HAP-1 (cell line): ENCODE measurements around the gene SNAI3.
A peak's percentile ranks its signal among the peaks of the same experiment; 100 is the strongest.

Experiments used
- DNase-seq, 2 experiments: peaks; one replicate each; pipeline ENCODE4 v3.0.0-alpha.2; 2016 to 2020; ENCODE audit warnings: low spot score in 2 of 2
- H3K27me3 ChIP-seq: fragments of 250-450 bp; sonication (Bioruptor Pico); 2 replicates; pipeline ENCODE4 v1.5.1; 2020; ENCODE audit warnings: low read depth, mild to moderate bottlenecking, moderate library complexity
- H3K36me3 ChIP-seq: fragments of 250-450 bp; sonication (Bioruptor Pico); replicated peaks from 2 replicates; pipeline ENCODE4 v1.5.1; 2020; ENCODE audit warnings: mild to moderate bottlenecking
- H3K4me1 ChIP-seq: fragments of 250-450 bp; sonication (Bioruptor Pico); 2 replicates; pipeline ENCODE4 v1.5.1; 2020; ENCODE audit warnings: mild to moderate bottlenecking
- H3K4me3 ChIP-seq: fragments of 250-450 bp; sonication (Bioruptor Pico); 2 replicates; pipeline ENCODE4 v1.5.1; 2020; ENCODE audit warnings: mild to moderate bottlenecking, moderate library complexity
- H3K9me3 ChIP-seq: fragments of 250-450 bp; sonication (Bioruptor Pico); 2 replicates; pipeline ENCODE4 v1.5.1; 2020; ENCODE audit warnings: mild to moderate bottlenecking, moderate library complexity
- in situ Hi-C: fragments of 300-500 bp; cut with MboI; formaldehyde crosslinking; loops from 3 replicates; pipeline ENCODE4 v1.14.3; 2020; ENCODE audit warnings: low sequenced_read_pairs, inconsistent platforms, mixed read lengths

The SNAI3 gene

DNA sequence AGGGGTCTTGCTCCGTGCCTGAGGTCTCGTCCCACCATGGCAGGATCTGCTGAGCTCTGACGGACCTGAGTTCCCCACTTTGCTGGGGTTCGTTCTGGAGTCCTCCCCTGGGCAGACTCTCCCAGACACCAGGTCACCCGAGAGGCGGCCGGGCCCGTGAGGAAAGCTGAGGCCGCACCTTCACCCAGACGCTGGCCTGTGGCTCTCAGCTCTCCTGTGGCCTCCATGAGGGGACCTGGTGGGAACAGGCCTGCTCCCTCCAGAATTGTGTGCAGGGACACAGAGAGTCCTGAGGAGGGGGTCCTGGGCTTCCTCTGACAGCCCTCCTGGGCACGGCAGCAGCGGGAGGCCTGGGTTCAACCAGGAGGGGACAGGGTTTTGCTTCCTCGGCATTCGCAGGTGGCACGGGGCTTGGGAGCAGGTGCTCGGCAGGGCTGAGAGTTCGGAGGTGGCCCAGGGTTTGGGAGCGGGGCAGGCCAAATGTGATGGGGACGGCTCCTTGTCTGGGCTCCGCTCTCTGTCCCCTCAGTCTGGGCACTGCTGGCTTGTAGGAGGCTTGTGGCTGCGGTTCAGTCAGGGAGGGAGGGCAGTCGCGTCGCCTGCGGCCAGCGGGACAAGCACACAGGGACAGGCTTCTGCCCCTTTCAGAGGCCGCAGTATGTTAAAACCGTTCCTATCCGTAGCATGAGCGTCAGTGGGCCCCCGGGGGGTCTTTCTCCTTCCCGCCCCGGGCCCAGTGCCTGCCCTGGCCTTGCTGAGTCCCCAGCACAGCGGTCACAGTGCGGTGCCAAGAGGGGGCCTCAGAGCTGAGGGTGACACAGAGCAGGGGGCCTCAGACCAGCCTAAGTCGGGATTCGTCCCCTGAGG lies 8.1 kb upstream of the SNAI3 start:
- Histone ChIP-seq H3K4me1 (no peaks in the 10 kb centered on the region), H3K36me3 (peaks cover 13% of the 10 kb centered on the region), H3K27me3 (no peaks in the 10 kb centered on the region; the same call in 1 of the 2 replicates), H3K4me3 (no peak overlapping the region), H3K9me3 (no peaks in the 10 kb centered on the region)
- in situ Hi-C loops = no loop called here
- no peak for DNase-seq

DNA sequence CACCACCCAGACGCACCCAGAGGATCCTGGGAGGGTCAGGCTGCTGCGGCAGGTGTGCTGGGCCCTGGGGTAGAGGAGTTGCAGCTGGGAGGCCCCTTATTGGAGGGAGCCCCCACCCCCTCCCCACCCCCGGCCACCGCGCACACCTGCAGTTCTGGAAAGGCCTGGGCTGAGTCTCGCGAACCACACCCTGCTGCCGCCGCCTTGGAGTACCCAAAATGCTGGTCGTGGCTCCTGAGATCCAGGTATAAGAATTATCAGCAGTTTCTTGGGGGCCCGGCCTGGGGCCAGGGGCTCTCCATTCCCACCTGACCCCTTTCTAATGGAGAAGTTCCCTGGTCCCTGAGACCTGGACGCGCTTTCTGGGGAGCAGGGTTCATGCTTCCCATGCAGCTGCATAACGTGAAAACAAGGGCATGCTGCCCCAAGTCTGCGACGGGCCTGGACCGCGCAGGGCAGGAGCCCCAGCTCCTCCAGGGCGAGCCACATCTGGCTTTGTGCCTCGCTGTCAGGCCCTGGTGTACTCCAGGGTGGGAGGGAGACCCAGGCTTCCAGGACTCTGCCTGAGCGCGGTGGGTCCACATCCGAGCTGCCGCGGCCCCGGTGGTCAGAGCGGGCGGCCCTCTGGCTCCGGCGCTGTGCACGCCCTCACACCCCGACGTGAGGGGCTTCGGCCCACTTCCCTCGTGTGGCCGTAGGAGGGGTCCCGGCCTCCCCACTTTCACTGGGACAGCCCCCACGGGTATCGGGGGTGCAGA lies 7.3 kb upstream of the SNAI3 start:
- Histone ChIP-seq H3K27me3 (no peaks in the 10 kb centered on the region; the same call in 1 of the 2 replicates), H3K9me3 (no peaks in the 10 kb centered on the region), H3K4me3 (no peak overlapping the region), H3K36me3 (peaks cover 9% of the 10 kb centered on the region), H3K4me1 (no peaks in the 10 kb centered on the region)
- no peak for DNase-seq
- in situ Hi-C loops = no loop called here

DNA sequence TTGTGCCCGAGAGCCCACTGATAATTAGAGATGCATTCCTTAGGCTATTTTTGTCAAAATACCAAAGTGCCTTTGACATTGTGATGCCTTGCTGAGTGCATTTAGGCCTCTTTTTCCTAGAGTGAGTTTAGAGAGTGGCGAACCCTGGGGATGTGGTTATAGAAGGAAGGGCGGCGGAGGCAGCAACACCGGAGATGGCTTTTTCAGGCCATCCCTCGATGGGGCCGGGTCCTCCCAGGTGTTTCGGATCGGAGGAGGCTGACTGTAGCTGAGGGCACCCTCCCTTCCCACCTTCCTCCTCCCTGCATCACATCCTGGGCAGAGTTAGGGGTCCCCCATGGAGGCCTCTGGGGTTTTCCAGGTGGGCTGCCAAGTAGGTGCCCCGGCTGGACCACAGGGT lies 6.6 kb upstream of the SNAI3 start:
- Histone ChIP-seq H3K4me1 (no peaks in the 10 kb centered on the region), H3K36me3 (peaks cover 4% of the 10 kb centered on the region), H3K9me3 (no peaks in the 10 kb centered on the region), H3K27me3 (no peaks in the 10 kb centered on the region; the same call in 1 of the 2 replicates), H3K4me3 (no peak overlapping the region)
- in situ Hi-C loops = no loop called here
- no peak for DNase-seq

DNA sequence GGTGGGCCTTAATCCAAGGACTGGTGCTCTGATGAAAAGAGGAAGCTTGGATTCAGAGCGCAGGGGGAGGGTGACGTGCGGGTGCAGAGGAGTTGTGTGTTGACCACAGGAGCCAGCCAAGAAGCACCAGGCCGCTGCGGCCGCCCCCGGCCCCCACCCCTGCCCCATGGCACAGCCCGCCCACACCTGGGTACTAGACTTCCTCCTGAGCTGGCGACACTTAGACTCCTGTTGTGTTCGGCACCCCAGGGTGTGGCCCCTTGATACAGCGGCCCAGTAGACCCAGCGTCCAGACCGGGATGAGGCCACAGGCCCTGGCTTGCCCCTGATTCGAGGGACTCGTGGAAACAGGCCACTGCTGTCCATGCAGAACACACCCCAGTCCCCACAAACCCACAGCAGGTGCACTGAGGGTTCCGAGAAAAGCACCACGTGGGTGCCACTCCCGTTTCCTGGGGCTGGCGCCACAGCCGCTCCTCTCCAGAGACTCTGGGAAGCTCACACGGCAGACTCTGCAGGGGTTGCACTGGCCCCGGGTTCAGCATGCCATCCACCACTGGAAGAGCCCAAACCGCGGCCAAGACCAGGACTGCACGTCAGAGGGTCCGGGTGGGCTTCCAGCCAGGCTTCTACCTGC lies 5.7 kb upstream of the SNAI3 start:
- no peak for DNase-seq
- no peak overlapping the region for H3K4me3 ChIP-seq
- in situ Hi-C loops = no loop called here
- H3K27me3 ChIP-seq = no peaks in the 10 kb centered on the region; the same call in 1 of the 2 replicates
- no peaks in the 10 kb centered on the region; the same call in 1 of the 2 replicates for H3K36me3 ChIP-seq
- no peaks in the 10 kb centered on the region for H3K4me1 ChIP-seq
- no peaks in the 10 kb centered on the region for H3K9me3 ChIP-seq

DNA sequence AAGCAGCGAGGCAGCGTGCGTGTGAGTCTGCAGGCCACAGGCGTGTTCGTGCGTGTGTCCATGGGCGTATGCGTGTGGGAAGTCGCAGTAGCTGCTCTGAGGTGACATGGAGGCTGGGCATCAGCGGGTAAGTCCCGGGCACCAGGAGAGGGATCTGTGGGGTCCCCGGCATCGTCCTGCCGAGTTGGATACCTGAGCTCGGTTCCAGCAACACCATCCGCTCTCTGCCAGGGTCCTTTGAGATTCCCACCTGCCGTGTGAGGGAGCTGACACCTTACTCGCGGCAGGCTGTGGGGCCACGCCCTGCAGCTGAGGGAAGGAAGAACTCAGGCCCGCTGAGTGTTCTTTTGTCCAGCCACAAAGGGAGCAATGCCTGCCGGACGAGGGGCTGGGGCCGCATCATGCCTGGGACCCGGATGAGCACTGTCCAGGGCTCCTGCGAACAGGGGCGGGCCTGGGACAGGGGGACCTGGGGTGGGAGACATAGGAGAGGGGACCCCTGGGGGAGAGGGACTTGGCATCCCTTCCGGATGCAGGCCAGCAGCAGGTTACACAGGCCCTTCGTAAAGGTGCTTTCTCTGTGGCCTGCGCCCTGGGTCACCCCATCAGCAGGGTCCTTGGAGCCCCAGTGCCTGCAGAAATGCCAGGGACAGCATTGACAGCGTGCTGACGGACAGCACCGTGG lies 5.0 kb upstream of the SNAI3 start:
- H3K9me3 ChIP-seq = no peaks in the 10 kb centered on the region
- H3K36me3 ChIP-seq = no peaks in the 10 kb centered on the region
- H3K4me3 ChIP-seq = no peak overlapping the region
- in situ Hi-C loops = no loop called here
- no peaks in the 10 kb centered on the region; the same call in 1 of the 2 replicates for H3K4me1 ChIP-seq
- DNase-seq = no peak
- H3K27me3 ChIP-seq = no peaks in the 10 kb centered on the region; the same call in 1 of the 2 replicates

DNA sequence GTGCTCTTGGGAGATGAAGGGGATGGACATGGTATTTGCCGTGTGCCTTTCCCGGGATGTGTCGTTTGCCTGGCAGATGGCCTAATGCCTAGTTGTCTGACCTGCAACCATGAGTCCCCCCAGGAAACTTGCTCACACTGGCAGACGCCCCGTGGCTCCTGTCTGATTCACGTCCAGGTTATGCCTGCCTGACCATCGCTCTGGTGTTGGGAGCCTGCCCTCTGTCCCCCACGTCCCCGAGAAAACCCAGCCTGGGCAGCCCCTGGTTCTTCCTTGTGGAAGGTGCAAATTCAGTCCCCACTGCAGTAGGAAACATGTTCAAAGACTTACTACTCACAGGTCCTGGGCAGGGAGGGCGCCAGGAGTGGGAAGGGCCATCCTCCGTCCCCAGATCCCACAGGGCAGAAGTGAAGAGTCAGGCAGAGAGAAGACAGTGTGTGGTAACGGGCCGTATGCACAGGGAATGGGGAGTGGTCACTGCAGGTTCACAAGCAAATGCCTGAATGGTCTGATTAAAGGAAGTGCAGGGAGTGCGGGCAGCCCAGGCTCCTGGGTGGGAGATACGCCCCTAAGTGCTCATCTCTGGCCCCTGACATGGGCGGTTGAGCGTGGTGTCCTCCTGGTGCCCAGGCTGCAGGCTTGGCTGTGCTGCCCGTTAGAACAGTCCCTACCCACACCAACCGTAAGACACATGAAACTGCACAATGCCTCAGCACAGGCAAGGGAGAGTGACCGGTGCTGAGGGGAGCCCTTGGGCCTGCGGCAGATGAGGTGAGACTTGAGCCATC lies 4.2 kb upstream of the SNAI3 start:
- peaks cover 2% of the 10 kb centered on the region; the same call in 1 of the 2 replicates for H3K4me1 ChIP-seq
- no peaks in the 10 kb centered on the region for H3K36me3 ChIP-seq
- H3K4me3 ChIP-seq = no peak overlapping the region
- H3K27me3 ChIP-seq = peaks cover 2% of the 10 kb centered on the region
- no peak for DNase-seq
- in situ Hi-C loops = no loop called here
- H3K9me3 ChIP-seq = no peaks in the 10 kb centered on the region

DNA sequence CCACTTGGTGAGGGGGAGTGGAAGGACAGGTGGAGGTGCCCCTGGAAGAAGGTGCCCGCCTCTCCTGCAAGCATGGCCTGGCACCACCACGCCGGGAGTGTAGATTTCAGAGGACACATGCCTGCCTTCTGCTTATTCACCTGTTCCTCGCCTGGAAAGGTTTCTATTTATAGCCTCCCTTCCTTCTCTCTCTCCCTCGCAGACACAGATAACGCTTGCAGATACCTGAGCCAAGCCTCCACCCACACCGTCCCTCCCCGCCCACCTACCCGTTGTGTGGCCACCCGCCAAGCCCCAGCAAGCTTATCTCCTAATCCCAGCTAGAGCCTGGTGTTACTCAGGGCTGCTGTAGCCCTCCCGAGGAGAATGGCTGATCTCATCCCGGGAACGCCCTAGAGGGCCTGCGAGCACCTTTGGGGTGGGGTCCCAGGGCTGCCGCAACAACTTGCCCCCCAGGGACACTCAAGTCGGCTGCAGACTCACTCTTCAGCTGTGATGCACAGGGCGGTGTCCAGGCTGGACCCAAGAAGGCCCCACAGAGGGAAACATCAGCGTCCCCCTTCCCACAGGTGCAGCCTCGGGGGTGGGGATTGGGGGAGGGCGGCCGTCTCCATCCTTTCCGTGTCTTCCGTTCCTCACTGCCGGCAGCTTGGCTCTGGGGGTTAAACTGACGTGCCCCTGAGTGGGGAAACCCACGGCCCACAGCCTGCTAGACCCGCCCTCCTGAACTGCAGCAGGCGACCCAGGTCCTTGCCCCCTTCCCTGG lies 1.9 kb upstream of the SNAI3 start:
- in situ Hi-C loops = no loop called here
- no peaks in the 10 kb centered on the region for H3K9me3 ChIP-seq
- no peak for DNase-seq
- H3K4me3 ChIP-seq = no peak overlapping the region
- H3K4me1 ChIP-seq = peaks cover 5% of the 10 kb centered on the region; the same call in 1 of the 2 replicates
- H3K27me3 ChIP-seq = peaks cover 8% of the 10 kb centered on the region
- H3K36me3 ChIP-seq = no peaks in the 10 kb centered on the region

DNA sequence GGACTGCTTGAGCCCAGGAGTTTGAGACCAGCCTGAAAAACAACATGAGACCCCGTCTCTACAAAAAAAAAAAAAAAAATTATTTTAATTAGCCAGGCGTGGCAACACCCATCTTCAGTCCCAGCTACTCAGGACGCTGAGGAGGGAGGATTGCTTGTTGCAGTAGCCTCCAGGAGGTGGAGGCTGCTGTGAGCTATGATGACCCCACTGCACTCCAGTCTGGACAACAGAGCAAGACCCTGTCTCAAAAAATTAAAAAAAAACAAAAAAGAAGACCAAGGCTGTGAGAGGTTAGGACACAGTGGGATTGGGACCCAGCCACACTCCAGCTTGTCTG lies 1.3 kb upstream of the SNAI3 start:
- Histone ChIP-seq H3K9me3 (no peaks in the 10 kb centered on the region), H3K4me1 (peaks cover 5% of the 10 kb centered on the region; the same call in 1 of the 2 replicates), H3K4me3 (no peak overlapping the region), H3K36me3 (no peaks in the 10 kb centered on the region), H3K27me3 (peaks cover 8% of the 10 kb centered on the region)
- DNase-seq = no peak
- in situ Hi-C loops = no loop called here

DNA sequence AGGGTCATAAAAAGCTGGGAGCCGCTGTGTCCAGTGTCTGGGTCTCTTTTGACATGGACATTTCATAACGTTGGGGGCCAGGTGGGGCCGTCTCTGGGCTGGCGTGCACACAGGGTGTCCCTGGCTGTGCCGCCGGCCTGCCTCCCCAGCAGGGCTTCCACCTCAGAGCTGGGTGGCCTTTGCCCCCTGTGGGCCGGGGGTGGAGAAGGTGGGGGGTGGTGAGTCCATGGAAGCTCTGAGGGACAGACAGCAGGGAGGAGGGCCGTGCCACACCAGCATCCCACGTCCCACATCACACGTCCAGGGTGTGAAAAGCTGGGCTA lies 908 bp upstream of the SNAI3 start:
- no peaks in the 10 kb centered on the region for H3K36me3 ChIP-seq
- H3K4me1 ChIP-seq = peaks cover 5% of the 10 kb centered on the region; the same call in 1 of the 2 replicates
- no peaks in the 10 kb centered on the region for H3K9me3 ChIP-seq
- DNase-seq = no peak
- no peak overlapping the region for H3K4me3 ChIP-seq
- peaks cover 8% of the 10 kb centered on the region for H3K27me3 ChIP-seq
- in situ Hi-C loops = no loop called here

DNA sequence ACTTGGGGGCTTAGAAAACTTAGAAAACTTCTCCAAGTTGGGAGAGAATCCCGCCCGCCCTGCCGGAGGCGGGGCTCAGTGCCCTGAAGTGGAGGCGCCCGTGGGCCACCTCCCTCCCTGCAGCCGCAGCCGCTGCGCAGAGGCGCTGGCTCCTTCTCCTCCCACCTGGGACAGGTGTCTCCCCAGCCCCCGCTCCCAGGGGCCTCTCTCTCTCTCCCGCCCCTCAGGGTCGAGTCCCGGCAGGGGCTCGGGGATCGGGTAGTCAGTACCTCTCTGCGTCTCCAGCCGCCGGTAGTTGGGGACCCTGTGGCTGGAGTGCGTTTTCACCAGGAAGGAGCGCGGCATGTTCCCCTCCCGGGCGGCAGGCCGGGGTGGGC lies 257 bp downstream of the SNAI3 start:
- peaks cover 5% of the 10 kb centered on the region; the same call in 1 of the 2 replicates for H3K4me1 ChIP-seq
- in situ Hi-C loops = no loop called here

DNA sequence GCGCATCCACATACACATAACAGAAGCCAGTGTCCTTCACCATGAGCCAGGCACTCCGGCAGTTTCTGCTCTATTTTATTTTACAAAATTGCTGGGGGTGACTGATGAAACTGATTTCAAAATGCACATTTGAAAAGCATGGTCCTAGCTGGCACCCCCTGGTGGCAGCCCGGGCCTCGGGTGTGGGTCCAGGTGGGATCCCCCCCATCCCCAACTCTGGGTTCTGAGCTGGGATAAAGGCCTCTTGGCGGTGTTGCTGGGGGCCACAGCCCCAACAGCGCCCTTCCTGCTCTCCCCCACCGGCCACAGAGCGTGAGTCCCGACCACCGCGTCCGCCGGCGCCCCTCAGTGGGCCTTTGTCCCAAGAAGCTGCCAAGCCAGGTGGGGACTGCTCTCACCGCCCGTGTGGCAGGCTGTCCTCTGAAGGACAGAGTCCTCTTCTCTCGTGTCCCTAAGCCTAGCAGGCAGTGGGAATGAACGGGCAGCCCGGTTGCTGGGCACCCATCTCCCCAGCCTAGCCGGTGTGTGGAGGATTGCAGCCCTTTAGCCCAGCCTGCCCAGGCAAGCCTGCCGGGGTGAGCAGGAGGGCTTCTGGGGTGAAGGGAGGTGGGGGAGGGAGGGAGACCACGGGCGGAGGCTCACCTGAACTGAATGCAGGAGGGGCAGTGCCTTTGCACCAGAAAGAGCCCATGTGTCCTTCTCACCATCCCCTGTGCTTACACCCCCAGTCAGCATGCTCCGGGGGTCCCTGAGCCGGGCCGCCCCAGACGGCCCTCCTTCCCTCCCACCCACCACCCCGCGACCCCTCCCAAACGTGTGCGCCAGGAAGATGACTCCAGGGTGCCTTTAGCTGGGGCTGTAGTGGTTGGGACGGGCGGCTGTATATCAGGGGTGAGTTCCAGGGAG lies 898 bp downstream of the SNAI3 start:
- peaks cover 5% of the 10 kb centered on the region; the same call in 1 of the 2 replicates for H3K4me1 ChIP-seq
- no peaks in the 10 kb centered on the region for H3K9me3 ChIP-seq
- H3K27me3 ChIP-seq = peaks cover 8% of the 10 kb centered on the region
- in situ Hi-C loops = no loop called here
- H3K36me3 ChIP-seq = no peaks in the 10 kb centered on the region
- DNase-seq = peak in 1 of 2 experiments; percentile 50
- H3K4me3 ChIP-seq = peak overlapping the region; percentile 41

More for the DNA sequence above, 257 bp downstream of the SNAI3 start:
- peaks cover 8% of the 10 kb centered on the region for H3K27me3 ChIP-seq
- DNase-seq = peak in 1 of 2 experiments; percentile 37
- H3K4me3 ChIP-seq = peak overlapping the region; percentile 41
- H3K36me3 ChIP-seq = no peaks in the 10 kb centered on the region
- H3K9me3 ChIP-seq = no peaks in the 10 kb centered on the region
